ENCODE results near the gene FTO.
"Not testable (repeated sequence)": the region's sequence is repeated elsewhere in the genome, so short reads cannot be mapped to it uniquely, and the experiment has no call there.

FTO gene

DNA sequence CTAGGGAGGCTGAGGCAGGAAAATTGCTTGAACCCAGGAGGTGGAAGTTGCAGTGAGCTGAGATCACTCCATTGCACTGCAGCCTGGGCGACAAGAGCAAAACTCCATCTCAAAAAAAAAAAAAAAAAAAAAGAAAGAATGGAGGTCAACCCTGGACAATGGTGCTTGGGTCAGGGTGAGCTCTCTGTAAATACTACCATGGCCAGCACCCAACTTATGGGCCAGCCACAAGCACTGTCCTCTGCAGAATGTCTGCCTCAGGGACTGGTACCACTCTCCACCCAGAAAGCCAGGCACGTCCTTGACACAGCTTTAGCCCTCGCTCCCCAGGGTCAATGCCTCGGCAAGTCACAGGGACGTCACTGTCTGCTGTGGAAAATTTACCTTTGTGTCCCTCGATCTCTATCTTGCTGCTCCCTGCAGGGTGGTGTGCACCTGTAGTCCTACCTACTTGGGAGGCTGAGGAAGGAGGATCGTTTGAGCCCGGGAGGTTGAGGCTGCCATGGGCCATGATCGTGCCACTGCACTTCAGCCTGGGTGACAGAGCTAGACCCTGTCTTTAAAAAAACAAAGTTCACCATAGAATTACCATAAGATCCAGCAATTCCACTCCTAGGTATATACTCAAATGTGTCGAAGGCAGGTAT is 459.4 kb downstream of the FTO start:
- DNase-seq (ENCODE audit: low spot score) = no peak

- no peak for DNase-seq (ENCODE audit: low spot score)
Measured at GRCh38 chr16:54164789-54165173, 460.8 kb downstream of the FTO start.

GRCh38 chr16:54165174-54165911 is 461.4 kb downstream of the FTO start:
- DNase-seq (ENCODE audit: low spot score) = no peak

- DNase-seq (ENCODE audit: low spot score) = no peak
Measured at GRCh38 chr16:54165912-54166865, 462.2 kb downstream of the FTO start.

DNA sequence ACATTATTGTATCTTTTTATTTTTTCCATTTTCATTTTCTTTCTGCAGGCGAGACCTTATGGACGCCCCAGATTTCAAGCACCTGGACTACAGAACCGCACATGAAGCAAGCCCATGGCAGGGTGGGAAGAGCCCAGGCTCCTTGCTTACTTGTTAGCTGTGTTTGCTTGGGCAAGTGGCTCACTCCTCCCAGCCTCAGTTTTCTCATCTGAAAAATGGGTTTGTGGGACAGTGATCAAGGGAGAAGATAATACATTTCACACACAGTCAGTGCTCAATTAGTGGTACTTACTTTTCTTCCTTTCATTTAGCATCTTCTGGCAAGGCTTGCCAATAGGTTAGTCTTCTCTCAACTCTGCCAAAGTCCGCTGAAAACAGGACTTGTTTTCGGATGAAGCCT is 465.2 kb downstream of the FTO start:
- no peak for DNase-seq (ENCODE audit: low spot score)

DNA sequence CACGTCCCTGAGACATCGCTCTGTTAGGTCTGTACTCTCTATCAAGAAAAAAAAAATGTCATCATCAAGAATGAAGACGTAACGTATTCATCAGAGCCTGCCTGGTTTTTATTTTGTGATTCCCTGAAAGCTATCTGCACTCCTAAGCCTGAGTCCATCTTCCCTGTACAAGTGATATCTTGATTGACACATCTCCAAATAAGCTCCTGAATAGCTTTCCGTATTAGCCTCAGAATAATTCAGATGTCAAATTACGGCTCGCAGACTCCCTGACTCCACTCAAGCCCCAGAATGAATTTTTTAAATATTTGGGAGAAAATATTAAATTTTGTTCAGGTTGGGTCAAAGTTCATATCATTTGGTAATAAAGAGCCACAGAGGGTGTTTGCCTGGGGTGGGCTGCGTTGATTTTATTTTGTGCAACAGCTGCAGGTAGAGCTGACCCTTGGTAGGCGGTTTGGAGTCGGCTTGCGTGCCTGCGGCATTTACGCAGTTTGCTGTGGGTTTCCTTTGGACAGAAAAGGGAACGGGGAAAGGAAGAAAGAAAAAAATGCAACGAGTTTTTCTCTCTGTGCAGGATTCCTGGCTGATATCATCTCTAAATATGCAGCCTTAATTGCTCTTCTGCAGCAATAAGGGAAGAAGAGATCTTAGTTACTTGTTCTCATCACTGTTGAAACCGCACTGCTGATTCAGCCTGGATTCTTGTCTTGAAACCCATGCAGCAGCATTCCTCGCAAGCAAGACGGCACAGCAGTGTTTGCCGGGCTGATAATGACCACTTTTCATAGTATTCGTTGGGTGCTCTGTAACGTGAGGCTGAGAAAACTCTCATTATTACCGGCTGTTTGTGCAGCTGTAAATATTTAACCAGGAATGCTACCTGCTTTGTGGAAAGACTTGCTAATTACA is 467.9 kb downstream of the FTO start:
- DNase-seq (ENCODE audit: low spot score) = no peak

- DNase-seq (ENCODE audit: low spot score) = no peak
Measured at GRCh38 chr16:54173490-54173889, 469.5 kb downstream of the FTO start.

DNA sequence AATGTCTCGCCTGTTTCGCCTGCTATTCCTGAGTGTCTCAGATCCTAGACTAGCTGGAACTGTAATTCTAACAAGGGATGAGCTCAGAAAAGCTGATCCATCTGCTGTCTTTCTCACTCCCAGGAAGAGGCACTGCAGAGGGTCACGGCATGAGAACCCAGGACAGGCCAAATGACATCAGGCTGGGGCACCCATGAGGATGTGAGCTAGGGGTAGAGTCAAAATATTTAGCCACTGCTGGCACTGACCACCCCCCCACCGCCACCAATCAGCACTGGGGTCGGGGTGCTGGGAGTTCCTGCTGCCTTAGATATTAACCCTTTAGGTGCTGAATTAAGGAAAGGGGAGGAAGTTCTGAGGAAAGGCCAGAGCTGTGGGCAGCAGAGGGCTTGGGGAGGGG is 470.2 kb downstream of the FTO start:
- no peak for DNase-seq (ENCODE audit: low spot score)

DNA sequence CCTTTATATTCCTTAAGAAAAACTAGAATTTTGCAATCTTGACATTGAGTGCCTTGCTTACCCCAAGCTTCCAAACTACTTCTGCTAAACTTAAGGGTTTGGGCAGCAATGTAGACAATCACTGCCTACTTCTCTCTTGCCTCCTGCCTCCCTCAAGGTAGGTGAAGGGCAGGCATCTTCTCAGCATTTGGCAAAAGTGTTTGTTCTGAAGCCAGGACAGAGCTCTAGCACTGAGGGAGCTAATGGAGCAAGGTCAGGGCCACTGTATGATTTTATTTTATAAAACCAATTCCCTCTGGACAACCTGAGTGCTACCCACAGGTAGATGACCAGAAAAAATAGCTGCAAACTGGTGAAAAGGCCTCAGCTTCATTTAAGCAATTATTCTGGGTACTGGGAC is 470.8 kb downstream of the FTO start:
- DNase-seq (ENCODE audit: low spot score) = no peak

- DNase-seq (ENCODE audit: low spot score) = no peak
Measured at GRCh38 chr16:54175169-54175551, 471.2 kb downstream of the FTO start.

GRCh38 chr16:54175552-54176375 is 471.8 kb downstream of the FTO start:
- no peak for DNase-seq (ENCODE audit: low spot score)

- no peak for DNase-seq (ENCODE audit: low spot score)
Measured at GRCh38 chr16:54176376-54176901, 472.5 kb downstream of the FTO start.

DNA sequence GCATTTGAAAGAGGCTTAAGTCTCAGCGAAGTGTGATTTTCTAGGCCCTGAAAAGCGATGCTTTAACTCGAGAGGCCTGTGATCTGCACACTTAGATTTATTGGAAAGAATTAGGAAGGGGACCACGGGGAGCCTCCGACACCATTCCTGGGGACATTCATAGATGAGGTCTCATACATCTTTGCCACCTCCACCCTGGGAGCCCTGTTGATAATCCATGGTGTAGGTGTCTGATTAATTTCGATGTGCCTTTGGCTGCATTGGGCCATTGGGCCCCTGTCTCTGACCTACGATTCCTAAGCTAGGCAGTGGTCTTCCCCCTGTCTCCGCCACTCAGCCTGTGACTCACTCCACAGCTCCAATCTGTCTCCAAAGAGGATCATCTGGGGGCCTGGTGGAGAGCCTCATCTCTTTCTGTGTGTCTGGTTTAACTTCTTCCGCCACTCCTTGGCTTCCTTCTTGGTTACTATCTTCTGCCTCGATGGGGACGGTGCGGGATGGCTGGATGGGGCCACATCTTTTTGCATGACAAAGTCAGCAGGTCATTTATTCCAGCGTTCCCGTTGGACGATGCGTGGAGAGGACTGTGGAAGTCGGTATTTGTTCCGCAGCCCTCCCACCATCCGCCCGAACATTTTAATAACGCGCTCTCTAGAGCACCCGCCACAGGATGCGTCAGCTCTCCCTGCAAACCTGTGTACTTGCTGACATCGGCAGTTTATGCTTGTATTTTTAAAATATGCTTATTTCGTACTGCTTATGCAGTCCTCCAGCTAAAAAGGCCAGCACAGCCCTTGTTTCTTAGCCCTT is 473.3 kb downstream of the FTO start:
- no peak for DNase-seq (ENCODE audit: low spot score)

GRCh38 chr16:54177862-54178477 is 474.0 kb downstream of the FTO start:
- DNase-seq (ENCODE audit: low spot score) = no peak

- no peak for DNase-seq (ENCODE audit: low spot score)
Measured at GRCh38 chr16:54178478-54178976, 474.6 kb downstream of the FTO start.

GRCh38 chr16:54180421-54181359 is 476.7 kb downstream of the FTO start:
- no peak for DNase-seq (ENCODE audit: low spot score)

- DNase-seq (ENCODE audit: low spot score) = not testable (repeated sequence)
Measured at GRCh38 chr16:54181683-54182329, 477.9 kb downstream of the FTO start.
